Superior temporal gyrus (tissue), 1 donor: ENCODE data around the gene CD79A.

Source experiments
- DNase-seq: peaks from one replicate; pipeline ENCODE4 v3.0.0-alpha.2; 2016; ENCODE audit errors: extremely low spot score

CD79A gene

DNA sequence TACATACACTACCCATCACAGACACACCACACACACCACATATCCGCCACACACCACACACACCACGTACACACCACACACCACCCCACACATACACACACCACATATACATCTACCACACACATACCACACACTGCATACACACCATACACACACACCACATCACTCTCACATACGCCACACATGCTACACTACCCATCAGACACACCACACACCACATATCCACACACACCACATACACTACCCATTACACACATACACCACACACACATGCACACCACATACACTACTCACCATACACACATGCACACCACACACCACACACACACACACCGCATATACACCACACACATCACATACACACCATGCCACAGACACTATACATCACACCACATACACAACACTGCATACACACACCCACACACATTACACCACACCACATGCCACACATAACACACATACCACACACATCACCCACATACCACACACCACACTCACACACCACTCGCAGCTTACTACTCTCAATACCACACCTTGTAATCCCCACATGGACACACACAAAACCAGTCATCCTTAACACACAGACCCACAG is 41.7 kb downstream of the CD79A start:
- DNase-seq, result no peak

DNA sequence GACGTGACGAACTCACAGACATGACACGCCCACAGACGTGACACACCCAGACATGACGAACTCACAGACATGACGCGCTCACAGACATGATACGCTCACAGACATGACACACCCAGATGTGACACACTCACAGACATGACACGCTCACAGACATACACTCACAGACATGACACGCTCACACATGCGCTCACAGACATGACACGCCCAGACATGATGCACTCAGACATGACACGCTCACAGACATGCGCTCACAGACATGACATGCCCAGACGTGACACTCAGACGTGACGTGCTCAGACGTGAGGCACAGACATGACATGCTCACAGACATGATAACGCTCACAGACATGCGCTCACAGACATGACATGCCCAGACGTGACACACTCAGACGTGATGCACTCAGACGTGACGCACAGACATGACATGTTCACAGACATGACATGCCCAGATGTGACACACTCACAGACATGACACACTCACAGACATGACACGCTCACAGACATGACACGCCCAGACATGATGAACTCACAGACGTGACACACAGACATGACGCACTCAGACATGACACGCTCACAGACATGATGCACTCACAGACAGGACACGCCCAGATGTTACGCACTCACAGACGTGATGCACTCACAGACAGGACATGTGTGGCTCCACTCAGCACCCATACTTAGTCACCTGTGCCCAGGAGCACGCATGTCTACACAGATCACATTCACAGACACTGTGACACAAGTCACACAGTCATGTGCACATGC is 43.1 kb downstream of the CD79A start:
- no peak for DNase-seq

DNA sequence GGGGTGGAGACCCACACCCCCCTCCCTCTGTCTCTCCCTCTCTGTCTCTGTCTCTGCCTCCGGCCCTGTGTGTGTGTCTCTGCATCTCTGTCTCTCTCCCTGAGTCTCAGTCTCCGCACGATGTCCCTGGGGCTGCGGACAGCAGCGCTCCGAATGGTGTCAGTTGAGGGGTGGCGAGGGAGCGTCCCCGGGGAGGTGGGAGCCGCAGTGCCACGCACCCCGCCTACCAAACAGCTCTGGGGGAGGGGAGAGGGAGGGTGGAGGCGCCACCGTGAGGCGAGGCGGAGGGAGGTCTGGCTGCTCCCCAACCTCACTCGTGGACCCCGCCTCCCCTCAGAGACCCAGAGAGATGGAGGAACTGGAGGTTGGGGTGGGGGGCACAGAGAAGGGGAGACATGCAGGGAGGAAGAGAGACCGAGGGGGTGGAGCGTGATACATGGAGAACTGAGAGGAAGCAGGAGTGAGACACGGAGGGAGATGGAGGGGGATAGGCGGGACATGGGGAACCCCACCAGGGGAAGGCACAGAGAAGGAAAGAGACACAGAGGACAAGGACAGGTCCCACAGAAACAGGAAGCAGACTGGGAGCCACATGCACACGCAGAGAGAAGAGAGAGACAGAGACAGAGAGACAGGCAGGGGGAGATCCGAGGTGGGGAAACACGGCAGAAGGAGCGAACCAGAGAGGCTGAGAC is 44.0 kb downstream of the CD79A start:
- DNase-seq, result no peak

DNA sequence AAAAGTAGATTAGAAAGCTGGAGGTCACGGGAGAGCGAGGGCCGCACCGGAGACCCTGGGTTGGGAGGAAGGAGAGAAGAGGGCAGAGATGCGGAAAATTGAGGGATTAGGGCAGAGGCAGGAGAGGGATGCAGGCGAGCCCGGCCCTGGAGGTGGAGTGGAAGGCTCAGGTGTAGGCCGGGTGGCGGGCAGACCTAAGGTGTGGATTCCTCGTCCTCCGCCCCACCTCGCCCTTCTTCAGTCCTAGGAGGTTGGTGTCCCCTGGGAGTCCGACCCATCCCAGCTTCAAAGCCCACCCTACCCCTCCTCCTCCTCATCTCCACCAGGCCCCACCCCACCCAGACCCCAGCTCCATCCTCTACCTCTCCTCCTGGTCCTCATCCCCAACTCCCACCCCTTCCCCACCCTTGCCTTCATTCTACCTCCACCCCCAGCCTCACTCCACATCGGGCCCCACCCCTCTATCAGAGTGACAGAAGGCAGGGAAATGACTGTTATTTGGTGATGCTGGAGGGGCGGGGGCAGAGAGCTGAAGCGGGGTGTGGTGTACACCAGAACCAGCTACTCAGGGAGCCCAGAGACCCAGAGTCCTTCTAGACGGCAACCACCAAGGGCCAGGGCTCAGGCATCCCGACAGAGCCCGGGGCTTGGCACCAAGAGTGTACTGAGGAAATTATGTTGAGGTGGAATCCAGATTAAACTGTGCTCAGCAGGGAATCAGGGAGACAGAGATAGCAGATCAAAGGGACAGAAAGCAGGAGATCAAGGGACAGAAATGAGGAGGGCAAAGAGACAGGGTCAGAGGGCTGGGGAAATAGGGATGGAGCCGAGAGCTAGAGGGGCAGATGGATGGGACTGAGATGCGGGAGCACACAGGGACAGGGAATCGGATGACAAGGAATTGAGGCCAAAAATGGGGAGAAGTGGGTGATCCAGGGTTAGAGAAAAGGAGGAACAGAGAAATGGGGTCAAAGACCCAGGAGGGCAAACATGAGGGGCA is 44.8 kb downstream of the CD79A start:
- DNase-seq, result no peak

DNA sequence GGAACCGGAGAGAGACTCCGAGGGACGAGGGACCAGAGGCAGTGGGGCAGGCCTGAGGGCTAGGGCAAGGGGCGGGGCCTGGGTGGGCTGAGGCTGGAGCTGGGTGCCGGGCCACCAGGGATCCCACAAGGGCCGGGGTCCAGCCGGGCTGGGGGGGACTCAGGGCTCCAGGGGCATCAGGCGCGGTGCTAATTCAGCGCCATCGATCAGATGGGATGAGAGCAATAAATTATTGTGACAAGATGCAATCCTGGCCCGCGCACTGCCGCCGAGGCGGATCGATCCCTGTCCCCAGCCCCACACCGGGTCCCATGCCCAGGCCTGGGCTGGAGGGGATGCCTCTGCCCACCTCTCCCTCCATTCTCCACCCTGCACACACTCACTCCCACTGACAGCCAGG is 45.5 kb downstream of the CD79A start:
- DNase-seq, result no peak

DNA sequence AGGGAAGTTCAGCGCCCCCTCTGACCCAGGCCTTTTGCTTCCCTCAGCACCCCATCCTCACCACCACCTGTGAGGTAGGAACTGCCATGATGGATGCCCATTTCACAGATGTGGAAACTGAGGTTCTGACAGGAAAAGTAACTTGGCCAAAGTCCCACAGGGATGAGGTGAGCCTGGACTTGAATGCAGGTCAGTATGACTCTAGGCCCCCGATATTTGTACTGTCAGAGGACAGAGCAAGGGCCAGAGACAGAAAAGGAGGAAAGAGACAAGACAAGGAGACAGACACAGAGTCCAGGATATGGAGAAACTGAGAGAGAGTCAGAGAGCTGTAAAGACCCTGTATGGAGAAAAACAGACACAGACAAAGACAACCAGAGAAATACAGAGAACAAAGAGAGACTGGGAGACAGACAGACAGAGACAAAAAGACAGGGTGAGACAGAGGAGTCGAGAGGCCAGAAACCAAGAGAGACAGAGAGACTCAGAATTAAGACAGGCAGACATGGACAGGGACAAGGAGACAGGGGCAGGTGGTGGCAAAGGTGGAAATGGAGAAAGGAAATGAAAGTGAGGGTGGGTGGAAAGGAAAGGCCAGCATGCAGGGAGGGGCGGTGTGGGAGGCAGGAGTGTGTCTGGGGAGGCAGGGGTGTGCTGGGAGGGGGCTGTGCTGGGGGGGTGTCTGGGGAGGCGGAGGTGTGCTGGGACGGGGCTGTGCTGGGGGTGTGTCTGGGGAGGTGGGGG is 46.1 kb downstream of the CD79A start:
- DNase-seq, result no peak

DNA sequence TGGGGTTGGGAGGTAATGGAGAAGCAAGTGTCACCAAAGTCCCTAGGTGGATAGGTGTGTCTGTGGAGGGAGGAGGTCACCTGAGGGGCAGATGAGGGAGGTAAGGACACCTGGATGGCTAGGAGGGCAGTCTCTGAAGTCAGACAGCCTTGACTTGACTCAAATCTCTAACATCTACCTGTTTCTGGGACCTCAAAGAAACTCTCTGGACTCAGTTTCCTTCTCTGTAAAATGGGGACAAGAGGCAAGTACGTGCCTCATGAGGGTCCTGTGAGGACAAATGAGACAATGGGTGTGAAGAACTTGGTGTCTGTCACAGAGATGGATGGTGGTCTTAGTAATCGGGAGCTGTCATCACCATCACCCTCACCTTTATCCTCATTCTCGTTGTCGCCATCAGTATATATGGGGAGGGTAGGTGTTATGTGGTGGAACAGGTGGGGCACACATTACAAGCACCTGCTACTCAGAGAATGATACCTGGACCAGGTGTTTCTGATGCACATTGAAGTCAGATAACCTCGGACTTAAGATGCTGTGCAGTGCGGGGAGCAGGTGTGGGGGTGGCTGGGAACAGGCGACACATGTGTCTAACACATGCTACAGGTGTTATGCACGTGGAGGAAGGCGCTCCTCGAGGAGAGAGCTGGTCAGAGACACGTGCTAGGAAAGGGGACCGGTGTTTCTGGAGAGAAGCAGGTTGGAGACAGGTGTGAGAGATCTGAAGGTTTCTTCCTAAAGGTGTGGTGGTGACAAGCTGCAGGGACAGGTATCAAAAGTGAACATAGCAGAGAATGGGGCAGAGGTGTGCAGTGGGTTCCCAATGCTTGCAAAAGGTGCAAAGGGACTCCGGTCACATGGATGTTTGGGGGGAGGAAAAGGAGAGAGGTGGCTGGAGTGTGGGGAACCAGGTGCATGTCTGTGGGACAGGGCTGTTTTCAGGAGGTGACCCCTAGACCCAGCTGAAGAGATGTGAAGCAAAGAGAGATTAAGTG is 47.4 kb downstream of the CD79A start:
- DNase-seq, result no peak

DNA sequence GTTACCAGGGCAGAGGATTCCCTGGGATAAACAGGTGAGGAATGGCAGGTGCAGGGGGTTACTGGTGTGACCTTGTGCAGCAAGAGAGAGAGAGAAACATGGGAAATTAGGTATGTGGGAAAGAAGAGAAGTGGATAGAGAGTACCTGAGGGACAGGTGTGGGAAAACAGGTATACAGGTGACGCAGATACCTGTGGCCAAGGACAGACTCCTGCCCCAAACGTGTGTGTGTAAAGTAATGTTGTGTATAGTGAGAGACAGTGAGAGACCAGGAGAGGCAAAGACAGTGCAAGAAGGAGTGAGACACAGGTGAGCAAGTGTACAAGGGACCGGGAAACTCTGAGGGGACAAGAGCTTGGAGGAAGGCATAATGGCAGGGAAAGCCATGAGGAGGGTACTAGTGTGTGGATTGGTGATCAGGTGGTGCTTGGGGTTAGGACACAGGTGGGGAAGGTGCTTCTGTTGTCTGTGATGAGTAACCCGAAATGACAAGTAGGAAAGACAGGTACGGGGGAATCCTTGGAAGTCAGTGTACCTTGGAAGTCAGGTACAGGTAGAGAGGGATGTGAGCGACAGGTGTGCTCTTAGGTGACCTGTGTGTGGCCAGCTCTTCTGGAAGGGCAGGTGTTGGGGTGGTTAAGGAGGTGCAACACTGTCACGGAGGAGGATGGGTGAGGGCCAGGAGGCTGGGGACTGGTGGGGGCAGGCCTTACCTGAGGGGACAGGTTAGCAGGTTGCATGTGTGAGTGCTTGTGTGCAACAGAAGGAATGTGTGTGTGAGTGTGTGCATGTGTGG is 48.3 kb downstream of the CD79A start:
- no peak for DNase-seq

DNA sequence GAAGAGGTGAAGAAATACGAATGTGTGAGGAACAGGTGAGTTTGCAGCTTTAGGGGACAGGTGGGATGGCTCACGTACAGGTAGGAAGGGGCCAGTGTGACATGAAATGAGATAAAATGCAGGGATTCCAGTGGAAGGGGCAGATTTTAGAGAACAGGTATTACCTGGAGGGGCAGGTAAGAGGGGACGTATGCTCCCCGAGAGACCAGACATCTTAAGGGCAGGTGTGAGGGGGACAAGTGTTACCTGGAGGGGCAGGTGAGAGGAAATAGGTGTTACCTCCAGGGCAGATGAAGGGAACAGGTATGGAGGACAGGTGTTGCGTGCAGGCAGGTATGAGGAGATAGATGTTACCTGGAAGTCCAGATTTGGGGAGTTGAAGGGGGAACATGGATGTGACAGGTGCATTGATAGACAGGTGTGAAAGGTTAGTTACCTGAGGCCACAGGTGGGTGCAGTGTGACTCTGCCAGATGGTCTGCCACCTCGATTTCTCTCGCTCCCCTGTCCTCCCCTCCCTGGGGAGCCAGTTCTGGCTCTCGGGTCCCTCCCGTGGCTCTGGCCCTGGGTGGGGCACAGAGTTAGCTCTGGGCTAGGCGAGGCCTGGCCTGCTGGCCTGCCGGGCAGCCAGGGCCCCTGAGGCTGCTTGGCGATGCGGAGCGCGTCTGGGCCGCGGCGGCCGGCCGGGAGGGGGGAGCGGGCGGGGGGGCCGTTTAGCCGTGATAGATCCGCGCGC is 49.1 kb downstream of the CD79A start:
- DNase-seq, result no peak

DNA sequence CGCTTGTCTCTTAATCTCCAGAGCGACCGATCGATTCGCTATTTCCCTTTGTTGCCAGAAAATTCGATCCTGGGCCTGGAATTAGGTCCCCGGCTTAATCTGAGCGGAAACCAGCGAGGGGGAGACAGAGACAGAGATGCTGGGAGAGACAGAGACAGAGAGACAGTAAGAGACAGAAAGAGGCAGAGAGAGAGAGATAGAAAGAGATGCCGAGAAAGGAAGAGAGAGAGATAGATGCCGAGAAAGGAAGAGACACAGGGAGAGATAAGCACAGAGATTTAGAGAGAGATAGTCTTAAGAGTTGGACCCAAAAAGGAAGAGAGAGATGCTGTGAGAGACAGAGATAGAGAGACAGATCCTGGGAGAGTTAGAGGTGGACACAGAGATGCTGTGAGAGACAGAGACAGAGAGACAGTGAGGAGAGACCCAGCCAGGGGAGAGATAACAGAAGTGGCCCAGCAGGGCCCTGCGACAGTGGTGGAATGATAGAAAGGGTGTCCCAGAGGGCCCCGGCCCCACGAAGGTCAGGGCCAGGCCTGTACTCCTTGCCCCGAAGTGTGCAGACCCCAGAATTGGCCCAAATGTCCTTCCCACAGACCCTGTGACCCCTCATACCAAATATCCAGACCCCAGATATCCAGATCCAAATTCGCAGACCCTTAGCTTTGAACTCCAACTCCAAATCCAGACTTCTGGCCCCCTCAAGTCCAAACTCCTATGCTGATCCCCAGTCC is 49.9 kb downstream of the CD79A start:
- DNase-seq, result no peak

DNA sequence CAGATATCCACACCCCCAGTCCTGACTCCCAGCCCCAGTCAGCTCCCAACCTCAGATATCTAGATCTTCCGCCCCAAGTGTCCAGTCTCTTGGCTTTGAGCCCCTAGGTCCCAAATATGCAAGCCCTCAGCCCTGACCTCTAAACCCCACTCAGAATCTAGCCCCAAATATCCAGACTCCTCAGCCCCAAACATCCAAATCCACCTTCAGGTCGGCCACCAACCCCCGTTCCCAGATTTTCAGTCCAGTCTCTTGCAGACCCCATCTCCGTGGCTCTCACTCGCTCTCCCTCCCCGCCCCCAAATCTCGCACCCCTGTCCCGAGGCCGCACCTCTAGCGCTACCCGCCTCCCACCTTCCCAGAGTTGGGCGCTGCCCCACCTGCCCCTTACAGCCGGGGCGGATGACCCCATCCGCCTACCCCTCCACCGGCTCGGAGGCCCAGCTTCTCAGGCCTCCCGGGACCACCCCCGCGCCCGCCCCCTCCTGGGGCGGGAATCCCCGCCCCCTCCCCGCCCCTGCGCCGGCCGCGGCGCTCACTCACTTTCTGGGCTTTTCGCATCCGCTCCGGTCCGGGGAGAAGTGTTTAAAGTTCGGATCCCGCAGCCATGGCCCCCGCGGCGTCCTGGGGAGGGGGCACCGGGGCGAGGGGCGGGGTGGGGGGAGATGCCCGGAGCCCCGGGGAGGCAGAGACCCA is 50.6 kb downstream of the CD79A start:
- no peak for DNase-seq

DNA sequence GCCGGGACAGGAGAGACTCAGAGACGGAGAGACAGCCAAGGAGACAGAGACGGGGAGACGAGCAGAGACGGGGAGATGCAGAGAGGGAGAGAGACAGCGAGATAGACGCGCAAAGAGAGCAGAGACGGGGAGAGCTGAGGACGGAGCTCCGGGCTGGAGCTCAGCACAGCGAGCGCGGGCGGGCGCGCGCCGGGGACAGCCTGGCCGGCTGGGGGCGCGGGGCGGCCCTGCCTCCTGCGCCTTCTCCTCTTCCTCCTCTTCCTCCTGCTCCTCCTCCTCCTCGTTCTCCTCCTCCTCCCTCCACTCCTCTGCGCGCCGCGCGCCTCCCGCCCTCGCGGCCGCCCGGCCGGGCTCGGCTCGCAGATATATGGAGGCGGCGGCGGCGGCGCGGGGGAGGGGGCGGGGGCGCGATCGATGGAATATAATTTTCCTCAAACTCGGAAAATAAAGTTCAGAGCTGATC is 51.2 kb downstream of the CD79A start, which contains the start of gene ERFL:
TSS of gene ERFL (minus strand) at position 229 of the 463 bp plus-strand sequence. CDS start 15,530 bp downstream, outside the sequence.
- no peak for DNase-seq

DNA sequence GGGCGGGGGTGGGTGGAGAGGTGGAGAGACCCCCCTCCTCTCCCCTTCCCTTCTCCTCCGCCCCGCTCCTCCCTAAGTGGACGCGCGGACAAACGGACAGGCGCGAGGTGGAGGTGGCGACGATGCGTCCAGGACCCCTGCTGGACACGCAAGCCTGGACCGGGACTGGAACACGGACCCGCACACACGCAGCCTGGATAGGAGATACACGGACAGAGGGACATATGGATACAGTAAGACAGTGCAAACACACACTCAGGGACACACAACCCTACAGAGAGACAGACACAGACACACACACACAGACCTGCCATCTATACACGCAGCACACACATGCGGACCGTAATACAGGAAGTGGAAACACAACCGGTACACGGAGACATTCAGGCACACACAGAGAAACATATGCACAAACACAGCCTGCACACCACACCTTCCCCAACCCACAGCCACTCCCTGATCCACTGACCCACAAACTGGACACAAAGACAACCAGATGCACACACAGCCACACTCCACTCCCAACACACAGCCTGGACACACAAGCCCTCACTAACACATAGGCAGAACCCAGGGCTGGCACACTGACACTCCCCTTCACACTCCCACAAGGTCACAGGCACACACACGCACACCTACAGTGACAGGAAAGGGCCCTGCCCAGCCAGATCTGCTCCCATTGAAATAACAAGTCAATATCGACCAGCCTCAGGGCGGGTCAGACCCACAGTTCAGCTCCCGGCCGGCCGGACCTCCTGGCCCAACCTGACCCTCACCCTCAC is 51.9 kb downstream of the CD79A start:
- DNase-seq, result no peak

DNA sequence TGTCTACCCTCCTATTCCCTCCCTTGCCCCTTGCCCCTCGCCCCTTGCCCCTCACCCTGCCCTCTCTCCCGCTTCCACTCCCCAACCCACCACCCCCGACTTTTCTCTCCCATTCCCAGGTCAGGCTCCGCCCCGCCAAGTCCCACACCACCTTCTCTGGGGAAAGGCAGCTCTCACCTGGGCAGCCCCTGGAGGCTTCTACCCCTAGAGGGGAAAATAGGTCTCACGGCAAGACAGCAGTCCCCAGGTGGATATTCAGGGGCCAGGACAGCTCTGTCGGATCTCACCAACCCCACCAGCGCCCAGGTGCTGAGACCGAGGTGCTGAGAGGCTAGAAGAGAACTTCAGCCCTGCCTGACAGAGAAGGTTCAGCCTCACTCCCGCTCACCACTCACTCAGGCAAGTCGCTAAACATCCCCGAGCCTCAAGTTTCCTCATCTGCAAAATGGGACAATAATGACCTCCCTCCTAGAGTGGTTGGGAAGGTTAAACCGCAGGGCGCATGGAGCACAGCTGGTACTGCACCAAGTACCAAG is 52.5 kb downstream of the CD79A start:
- DNase-seq, result no peak

DNA sequence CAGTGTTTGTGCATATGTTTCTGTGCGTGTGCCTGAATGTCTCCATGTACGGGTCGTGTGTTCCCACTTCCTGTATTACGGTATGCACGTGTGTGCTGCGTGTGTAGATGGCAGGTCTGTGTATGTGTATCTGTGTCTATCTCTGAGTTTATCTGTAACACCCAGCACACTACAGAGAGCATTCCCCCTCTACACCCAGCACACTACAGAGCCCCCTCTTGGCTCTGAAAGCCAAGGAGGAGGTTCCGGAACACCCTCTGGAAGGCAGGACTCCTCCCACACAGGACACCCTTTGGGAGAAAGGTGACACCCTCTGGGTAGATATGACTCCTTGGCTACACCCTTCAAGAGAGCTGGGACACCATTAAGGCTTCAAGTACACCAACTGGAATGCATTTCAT is 53.2 kb downstream of the CD79A start:
- no peak for DNase-seq
